Neural crest cell (in vitro differentiated cells): ENCODE measurements around the gene CFAP61. TPM values are rescaled to one million over a fixed set of nuclear protein-coding genes. Genes with fewer than 3 reads are reported as not detected.
"Not testable (repeated sequence)": the region's sequence is repeated elsewhere in the genome, so short reads cannot be mapped to it uniquely, and the experiment has no call there.

Experiments
- DNase-seq: peaks from one replicate; pipeline ENCODE4 v3.0.0; 2021; ENCODE audit warnings: low read depth, mixed read lengths, low spot score
- H3K27ac Mint-ChIP-seq: one replicate; pipeline ENCODE4 v1.8.0; 2021; ENCODE audit warnings: mild to moderate bottlenecking, mixed read lengths; ENCODE audit not compliant: unreplicated experiment
- H3K27me3 Mint-ChIP-seq: 2 replicates; pipeline ENCODE4 v1.8.0; 2021; ENCODE audit warnings: low read depth, mild to moderate bottlenecking, mixed read lengths
- H3K36me3 Mint-ChIP-seq: 2 replicates; pipeline ENCODE4 v1.8.0; 2021; ENCODE audit warnings: low read depth, mild to moderate bottlenecking, mixed read lengths
- H3K4me1 Mint-ChIP-seq: 2 replicates; pipeline ENCODE4 v1.8.0; 2021; ENCODE audit warnings: mixed read lengths
- H3K4me3 Mint-ChIP-seq: one replicate; pipeline ENCODE4 v1.8.0; 2021; ENCODE audit warnings: mild to moderate bottlenecking, mixed read lengths
- H3K9me3 Mint-ChIP-seq: 2 replicates; pipeline ENCODE4 v1.8.0; 2021; ENCODE audit warnings: mixed read lengths
- CTCF ChIP-seq: fragments of 200-600 bp; sonication (generic); conservative IDR thresholded peaks from 2 replicates; pipeline ENCODE4 v1.5.0; 2021; ENCODE audit warnings: antibody characterized with exemption, mild to moderate bottlenecking
- total RNA-seq: library from RNA; stranded (reverse); gene quantifications from 2 replicates; pipeline ENCODE4 v1.2.1, GENCODE V29; 2021

The CFAP61 gene
- total RNA-seq, 1 donor from 2014 or later: 1.9 TPM

- Mint-ChIP-seq H3K4me3 (no peak overlapping the region), H3K27me3 (peaks cover 2% of the 10 kb centered on the region), H3K9me3 (peaks cover 11% of the 10 kb centered on the region), H3K27ac (no peak overlapping the region), H3K36me3 (peaks cover 10% of the 10 kb centered on the region), H3K4me1 (peaks cover 16% of the 10 kb centered on the region)
- no peak for DNase-seq
- no peak for TF ChIP-seq CTCF
Observed at GRCh38 chr20:20241976-20242375, 189.6 kb downstream of the CFAP61 start.

- not testable (repeated sequence) for H3K36me3 Mint-ChIP-seq, DNase-seq, H3K27ac Mint-ChIP-seq, H3K4me1 Mint-ChIP-seq, H3K27me3 Mint-ChIP-seq, H3K4me3 Mint-ChIP-seq
- peaks cover 11% of the 10 kb centered on the region for H3K9me3 Mint-ChIP-seq
Observed at GRCh38 chr20:20244384-20244783, 192.1 kb downstream of the CFAP61 start.

- Mint-ChIP-seq H3K27ac (no peak overlapping the region), H3K36me3 (peaks cover 10% of the 10 kb centered on the region), H3K9me3 (peaks cover 11% of the 10 kb centered on the region), H3K27me3 (peaks cover 2% of the 10 kb centered on the region), H3K4me3 (no peak overlapping the region), H3K4me1 (peaks cover 2% of the 10 kb centered on the region)
- TF ChIP-seq CTCF: no peak
- DNase-seq: no peak
Observed at GRCh38 chr20:20246996-20247633, 194.8 kb downstream of the CFAP61 start.

GRCh38 chr20:20248620-20249200 is 196.4 kb downstream of the CFAP61 start:
- H3K27ac Mint-ChIP-seq: no peak overlapping the region
- no peak for DNase-seq
- peaks cover 11% of the 10 kb centered on the region for H3K9me3 Mint-ChIP-seq
- TF ChIP-seq CTCF: no peak
- peaks cover 2% of the 10 kb centered on the region for H3K27me3 Mint-ChIP-seq
- peaks cover 7% of the 10 kb centered on the region for H3K36me3 Mint-ChIP-seq
- no peaks in the 10 kb centered on the region for H3K4me1 Mint-ChIP-seq
- H3K4me3 Mint-ChIP-seq: no peak overlapping the region

- Mint-ChIP-seq H3K4me3 (no peak overlapping the region), H3K36me3 (no peaks in the 10 kb centered on the region), H3K27ac (no peak overlapping the region), H3K4me1 (no peaks in the 10 kb centered on the region), H3K27me3 (no peaks in the 10 kb centered on the region), H3K9me3 (no peaks in the 10 kb centered on the region)
- DNase-seq: no peak
- no peak for TF ChIP-seq CTCF
Observed at GRCh38 chr20:20251317-20251716, 199.0 kb downstream of the CFAP61 start.

- DNase-seq: no peak
- no peaks in the 10 kb centered on the region for H3K27me3 Mint-ChIP-seq
- H3K9me3 Mint-ChIP-seq: no peaks in the 10 kb centered on the region
- no peak for TF ChIP-seq CTCF
- no peak overlapping the region for H3K4me3 Mint-ChIP-seq
- no peaks in the 10 kb centered on the region for H3K36me3 Mint-ChIP-seq
- no peak overlapping the region for H3K27ac Mint-ChIP-seq
- H3K4me1 Mint-ChIP-seq: no peaks in the 10 kb centered on the region
Observed at GRCh38 chr20:20251836-20252235, 199.5 kb downstream of the CFAP61 start.
